Uterus (tissue), 2 donors: ENCODE results near the gene CNDP2.

ENCODE experiments used
- CTCF ChIP-seq, 4 experiments: fragments of 200-600 bp in 2 of 4; fragments of 450-650 bp in 2 of 4; sonication (generic) in 2 of 4; IDR thresholded peaks; one replicate each; pipeline ENCODE4 v1.5.1; 2016 to 2019; ENCODE audit warnings: antibody characterized with exemption in 4 of 4, mild to moderate bottlenecking in 2 of 4, moderate library complexity in 1 of 4
- POLR2A ChIP-seq, 2 donors: fragments of 450-650 bp; IDR thresholded peaks; one replicate each; pipeline ENCODE4 v1.6.1; 2016; ENCODE audit warnings: antibody characterized with exemption in 2 of 2, mild to moderate bottlenecking in 1 of 2, moderate library complexity in 1 of 2

- TF ChIP-seq CTCF (IDR thresholded peaks at IDR 0.05) (no peak), POLR2A (IDR thresholded peaks at IDR 0.05) (no peak)
These were observed 54.7 kb downstream of the CNDP2 start for GRCh38 chr18:74550886-74551285.
